Measurements from ENCODE around the gene RAB40C.

- TF ChIP-seq CTCF (IDR thresholded peaks at IDR 0.05; ENCODE audit: low read depth, low read length) (peak; percentile 20), EZH2phosphoT487 (IDR thresholded peaks at IDR 0.05; ENCODE audit: low read depth) (no peak)
Measured at GRCh38 chr16:658679-659571, 69.1 kb downstream of the RAB40C start.
